GM23338 (cell line): ENCODE results near the gene RPP40.

ENCODE experiments used
- CREB1 ChIP-seq: fragments of 250-450 bp; sonication (Bioruptor Pico); IDR thresholded peaks from 2 replicates; pipeline ENCODE4 v1.5.0; 2020; ENCODE audit warnings: low read depth, mild to moderate bottlenecking, moderate library complexity
- EZH2 ChIP-seq: fragments of 200-600 bp; sonication (generic); IDR thresholded peaks from one replicate; pipeline ENCODE4 v1.8.0; 2017; ENCODE audit warnings: antibody characterized with exemption, mild to moderate bottlenecking, low read depth; ENCODE audit not compliant: unreplicated experiment
- POLR2AphosphoS5 ChIP-seq: IDR thresholded peaks from 2 replicates; pipeline ENCODE4 v1.6.1; 2016; ENCODE audit warnings: antibody characterized with exemption, low read depth
- REST ChIP-seq: IDR thresholded peaks from one replicate; pipeline ENCODE4 v1.6.1; 2018; ENCODE audit warnings: antibody characterized with exemption; ENCODE audit not compliant: unreplicated experiment
- STAT1 ChIP-seq: IDR thresholded peaks from one replicate; pipeline ENCODE4 v1.6.1; 2016; ENCODE audit warnings: antibody characterized with exemption; ENCODE audit not compliant: unreplicated experiment
- TF ChIP-seq, protein P1 (sequence below), 2 experiments: fragments of 200-600 bp in 1 of 2; sonication (generic) in 1 of 2; conservative IDR thresholded peaks; 2 replicates each; pipeline versions ENCODE4 v1.5.1 to v1.6.1; 2016 to 2017; ENCODE audit warnings: antibody characterized with exemption in 2 of 2, low read depth in 2 of 2, mild to moderate bottlenecking in 2 of 2, moderate library complexity in 1 of 2

DNA sequence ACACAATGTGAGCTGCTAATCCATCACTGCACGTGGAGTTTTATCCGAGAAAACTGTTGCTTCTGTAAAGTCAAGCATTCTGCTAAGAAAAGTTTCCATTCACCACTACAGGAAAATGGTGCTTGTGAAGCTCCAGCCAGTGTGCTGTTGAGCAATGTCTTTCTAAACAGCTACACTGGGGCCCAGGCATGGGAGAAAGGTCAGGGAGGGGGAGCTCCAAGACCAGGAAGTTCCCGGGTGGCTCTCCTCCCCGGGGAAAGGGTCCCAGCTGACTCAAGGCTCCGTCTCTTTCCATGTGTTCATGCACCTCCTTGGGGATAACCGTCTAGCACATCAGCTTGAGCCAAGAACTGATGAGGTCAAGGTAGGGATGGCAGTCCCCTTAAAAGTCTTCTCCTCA lies 20.5 kb downstream of the RPP40 start:
- TF ChIP-seq EZH2, result no peak
- TF ChIP-seq POLR2AphosphoS5, result no peak
- no peak for TF ChIP-seq CREB1
- TF ChIP-seq, protein P1, sequence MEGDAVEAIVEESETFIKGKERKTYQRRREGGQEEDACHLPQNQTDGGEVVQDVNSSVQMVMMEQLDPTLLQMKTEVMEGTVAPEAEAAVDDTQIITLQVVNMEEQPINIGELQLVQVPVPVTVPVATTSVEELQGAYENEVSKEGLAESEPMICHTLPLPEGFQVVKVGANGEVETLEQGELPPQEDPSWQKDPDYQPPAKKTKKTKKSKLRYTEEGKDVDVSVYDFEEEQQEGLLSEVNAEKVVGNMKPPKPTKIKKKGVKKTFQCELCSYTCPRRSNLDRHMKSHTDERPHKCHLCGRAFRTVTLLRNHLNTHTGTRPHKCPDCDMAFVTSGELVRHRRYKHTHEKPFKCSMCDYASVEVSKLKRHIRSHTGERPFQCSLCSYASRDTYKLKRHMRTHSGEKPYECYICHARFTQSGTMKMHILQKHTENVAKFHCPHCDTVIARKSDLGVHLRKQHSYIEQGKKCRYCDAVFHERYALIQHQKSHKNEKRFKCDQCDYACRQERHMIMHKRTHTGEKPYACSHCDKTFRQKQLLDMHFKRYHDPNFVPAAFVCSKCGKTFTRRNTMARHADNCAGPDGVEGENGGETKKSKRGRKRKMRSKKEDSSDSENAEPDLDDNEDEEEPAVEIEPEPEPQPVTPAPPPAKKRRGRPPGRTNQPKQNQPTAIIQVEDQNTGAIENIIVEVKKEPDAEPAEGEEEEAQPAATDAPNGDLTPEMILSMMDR (conservative IDR thresholded peaks at IDR 0.05; ENCODE audit: low read depth in 2 of 2), result no peak
- TF ChIP-seq REST, result no peak
- TF ChIP-seq STAT1, result no peak
